Measurements from ENCODE around the gene SP4.

SP4 gene

DNA sequence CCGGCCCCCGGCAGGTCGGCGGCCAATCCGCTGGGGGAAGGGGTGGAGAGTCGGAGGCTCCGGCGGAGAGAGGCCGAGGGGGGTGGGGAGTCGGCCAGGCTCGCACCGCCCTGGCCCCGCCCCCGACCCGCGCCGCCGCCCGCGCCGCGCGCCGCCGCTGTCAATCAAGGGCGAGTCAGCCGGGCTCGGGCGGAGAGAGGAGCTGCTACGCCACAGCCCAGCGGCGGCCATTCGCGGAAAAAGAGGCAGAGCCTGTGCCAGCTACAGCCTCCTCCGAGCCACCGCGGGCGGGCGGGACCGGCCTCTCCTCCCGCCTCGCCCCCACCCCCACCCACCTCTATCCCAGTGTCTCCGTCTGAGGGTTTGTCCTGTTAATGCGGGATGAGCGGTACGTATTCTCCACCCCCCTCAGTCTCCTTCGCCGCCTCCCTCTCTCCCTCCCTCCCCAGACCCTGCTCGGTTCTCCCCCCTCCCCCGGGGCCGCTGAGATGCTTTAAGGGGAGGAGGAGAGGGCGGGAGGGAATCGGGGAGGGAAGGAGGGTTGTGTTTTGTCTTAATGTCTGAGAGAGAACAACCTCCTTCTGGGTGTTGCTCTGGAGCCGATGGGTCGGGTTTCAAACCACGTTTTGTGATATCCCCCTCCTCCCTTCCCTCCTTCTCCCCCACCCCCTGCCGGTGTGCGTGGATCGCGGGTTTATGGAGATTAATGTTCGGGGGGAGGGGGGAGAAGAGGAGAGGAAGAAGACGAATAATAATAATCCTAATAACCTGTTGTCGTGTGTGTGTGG is at the start of gene SP4:
Gene SP4 (plus strand): TSS at position 213 of the 788 bp plus-strand sequence. CDS start 169 bp downstream, at position 382.
- Histone ChIP-seq H3K4me3 (ENCODE audit: low read depth in 1 of 2, low read length in 2 of 2) (peak within 1 kb of the TSS; percentile 84 to 91), H3K36me3 (ENCODE audit: control insufficient read depth in 1 of 2, insufficient read depth in 2 of 2, low read length in 2 of 2) (no peaks in the 10 kb centered on the region), H3K9me3 (ENCODE audit: control insufficient read depth in 1 of 2, low read length in 2 of 2) (no peaks in the 10 kb centered on the region), H3K27me3 (ENCODE audit: control insufficient read depth in 1 of 2, insufficient read depth in 2 of 2, low read length in 2 of 2) (no peaks in the 10 kb centered on the region), H3K27ac (ENCODE audit: low read depth, low read length) (peak within 1 kb of the TSS; percentile 97), H3K9ac (ENCODE audit: low read depth in 1 of 2, low read length in 2 of 2) (peak within 1 kb of the TSS; percentile 67 to 80), H3K4me1 (ENCODE audit: control insufficient read depth in 1 of 2, insufficient read depth in 2 of 2, low read length in 2 of 2) (peaks cover 29 to 34% of the 10 kb centered on the region in 2 donors)

DNA sequence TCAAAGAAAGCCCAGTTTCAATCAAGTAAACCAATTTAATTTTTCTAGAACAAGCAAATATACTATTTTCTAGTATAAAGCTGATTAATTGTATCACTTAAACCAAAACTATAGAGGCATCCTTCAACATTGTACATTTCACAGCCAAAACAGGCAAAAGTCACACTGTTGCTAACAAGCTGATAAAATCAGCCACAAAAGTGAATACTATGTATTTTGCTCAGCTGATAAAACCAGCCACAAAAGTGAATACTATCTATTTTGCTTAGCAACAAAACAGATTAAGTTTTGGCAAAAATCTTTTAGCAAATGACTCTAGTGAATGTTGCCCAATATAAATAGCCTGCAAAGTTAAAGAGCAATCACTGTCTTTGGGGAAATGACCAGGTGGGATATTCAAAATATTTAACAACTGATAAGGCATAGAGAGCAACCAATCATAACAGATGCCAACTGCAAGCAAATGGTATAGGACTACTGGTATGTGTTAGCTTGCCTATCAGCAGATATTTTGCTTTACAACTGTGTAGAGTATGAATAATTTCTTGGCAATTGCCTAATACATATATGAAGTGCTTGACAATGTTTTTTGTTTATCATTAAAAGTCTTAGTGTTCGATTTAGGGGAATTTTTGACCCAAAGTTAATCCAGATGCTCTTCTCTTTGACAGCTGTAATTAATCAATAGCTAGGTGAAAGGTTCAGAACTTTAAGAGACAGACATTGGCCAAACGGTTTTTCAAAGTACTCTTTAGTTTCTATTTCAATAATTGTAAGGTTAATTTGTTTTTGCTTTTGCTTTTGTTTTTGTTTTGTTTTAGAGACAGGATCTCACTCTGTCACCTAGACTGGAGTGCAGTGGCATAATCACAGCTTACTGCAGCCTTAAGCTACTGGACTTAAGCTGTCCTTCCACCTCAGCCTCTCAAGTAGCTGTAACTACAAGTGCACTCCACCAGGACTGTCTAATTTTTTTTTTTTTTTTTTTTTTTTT is 44.4 kb upstream of the SP4 start:
- H3K27me3 ChIP-seq (ENCODE audit: control insufficient read depth in 1 of 2, insufficient read depth in 2 of 2, low read length in 2 of 2) = no peaks in the 10 kb centered on the region
- no peaks in the 10 kb centered on the region for H3K9me3 ChIP-seq (ENCODE audit: control insufficient read depth in 1 of 2, low read length in 2 of 2)
- no peaks in the 10 kb centered on the region for H3K36me3 ChIP-seq (ENCODE audit: control insufficient read depth in 1 of 2, insufficient read depth in 2 of 2, low read length in 2 of 2)
- peaks cover 0 to 8% of the 10 kb centered on the region in 2 donors for H3K4me1 ChIP-seq (ENCODE audit: control insufficient read depth in 1 of 2, insufficient read depth in 2 of 2, low read length in 2 of 2)
- H3K9ac ChIP-seq (ENCODE audit: low read depth in 1 of 2, low read length in 2 of 2) = no peak overlapping the region
- no peak overlapping the region for H3K27ac ChIP-seq (ENCODE audit: low read depth, low read length)
- no peak overlapping the region for H3K4me3 ChIP-seq (ENCODE audit: low read depth in 1 of 2, low read length in 2 of 2)

DNA sequence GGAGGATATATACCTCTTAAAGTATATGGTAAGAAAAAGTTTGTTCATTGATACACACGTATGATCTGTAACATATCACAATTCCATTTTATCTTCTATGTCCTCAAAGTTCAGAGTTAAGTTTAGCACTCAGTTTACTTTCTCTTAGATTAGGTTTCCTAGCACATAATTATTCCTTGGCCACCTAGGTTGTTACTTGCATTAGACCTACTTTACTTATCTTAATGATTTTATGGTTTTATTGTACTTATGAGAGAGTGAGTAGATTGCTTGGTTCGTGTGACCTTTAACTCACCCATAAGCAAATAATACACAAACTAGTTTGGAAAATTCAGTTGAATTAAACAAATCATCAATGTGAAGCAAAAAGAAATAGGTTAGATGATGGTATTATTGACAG is 33.9 kb upstream of the SP4 start:
- Histone ChIP-seq H3K27me3 (ENCODE audit: control insufficient read depth in 1 of 2, insufficient read depth in 2 of 2, low read length in 2 of 2) (no peaks in the 10 kb centered on the region), H3K27ac (ENCODE audit: low read depth, low read length) (no peak overlapping the region), H3K9ac (ENCODE audit: low read depth in 1 of 2, low read length in 2 of 2) (no peak overlapping the region), H3K9me3 (ENCODE audit: control insufficient read depth in 1 of 2, low read length in 2 of 2) (no peaks in the 10 kb centered on the region), H3K4me3 (ENCODE audit: low read depth in 1 of 2, low read length in 2 of 2) (no peak overlapping the region), H3K4me1 (ENCODE audit: control insufficient read depth in 1 of 2, insufficient read depth in 2 of 2, low read length in 2 of 2) (no peaks in the 10 kb centered on the region), H3K36me3 (ENCODE audit: control insufficient read depth in 1 of 2, insufficient read depth in 2 of 2, low read length in 2 of 2) (no peaks in the 10 kb centered on the region)

DNA sequence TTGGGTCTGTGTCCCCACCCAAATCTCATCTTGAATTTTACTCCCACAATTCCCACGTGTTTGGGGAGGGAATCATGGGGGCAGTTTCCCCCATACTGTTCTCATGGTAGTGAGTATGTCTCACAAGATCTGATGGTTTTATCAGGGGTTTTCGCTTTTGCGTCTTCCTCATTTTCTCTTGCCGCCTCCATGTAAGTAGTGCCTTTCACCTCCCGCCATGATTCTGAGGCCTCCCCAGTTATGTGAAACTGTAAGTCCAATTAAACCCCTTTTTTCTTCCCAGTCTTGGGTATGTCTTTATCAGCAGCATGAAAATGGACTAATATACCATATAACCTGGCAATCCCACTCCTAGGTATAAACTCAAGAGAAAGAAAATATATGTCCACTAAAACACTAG is 25.9 kb upstream of the SP4 start:
- Histone ChIP-seq H3K9me3 (ENCODE audit: control insufficient read depth in 1 of 2, low read length in 2 of 2) (no peaks in the 10 kb centered on the region), H3K9ac (ENCODE audit: low read depth in 1 of 2, low read length in 2 of 2) (no peak overlapping the region), H3K36me3 (ENCODE audit: control insufficient read depth in 1 of 2, insufficient read depth in 2 of 2, low read length in 2 of 2) (no peaks in the 10 kb centered on the region), H3K4me1 (ENCODE audit: control insufficient read depth in 1 of 2, insufficient read depth in 2 of 2, low read length in 2 of 2) (no peaks in the 10 kb centered on the region), H3K4me3 (ENCODE audit: low read depth in 1 of 2, low read length in 2 of 2) (no peak overlapping the region), H3K27ac (ENCODE audit: low read depth, low read length) (no peak overlapping the region), H3K27me3 (ENCODE audit: control insufficient read depth in 1 of 2, insufficient read depth in 2 of 2, low read length in 2 of 2) (no peaks in the 10 kb centered on the region)

DNA sequence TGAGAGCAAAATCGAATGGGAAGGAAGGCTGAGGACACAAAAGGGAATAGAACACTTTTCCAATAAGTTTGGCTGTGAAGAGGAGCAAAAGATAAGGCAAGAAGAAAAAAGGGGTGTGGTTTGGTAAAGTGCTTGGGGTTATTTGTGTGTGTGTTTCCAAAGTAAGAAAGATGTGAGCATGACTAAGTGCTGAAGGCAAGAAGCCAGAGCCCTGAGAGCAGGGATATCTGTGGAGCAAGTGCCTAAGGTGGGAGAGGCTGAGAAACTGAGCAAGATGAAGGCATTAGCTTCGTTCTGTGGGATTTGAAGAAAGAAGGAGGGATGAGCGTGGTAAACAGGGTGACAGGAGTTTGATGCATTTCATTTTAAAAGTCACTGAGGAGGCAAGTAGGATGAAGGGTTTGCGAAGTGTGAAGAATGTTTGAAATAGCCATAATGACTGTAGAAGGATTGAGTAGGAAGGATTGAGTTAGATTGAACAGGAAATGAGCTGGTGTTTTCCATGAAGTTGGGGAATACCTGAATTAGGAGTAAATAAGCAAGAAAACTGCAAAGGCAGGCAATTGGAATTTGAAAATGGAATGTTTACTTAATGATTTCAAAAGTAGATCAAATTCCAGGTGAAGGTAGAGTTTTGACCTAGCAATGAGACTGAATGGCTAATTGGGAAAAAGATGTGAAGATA is 19.9 kb upstream of the SP4 start:
- Histone ChIP-seq H3K27ac (ENCODE audit: low read depth, low read length) (no peak overlapping the region), H3K9ac (ENCODE audit: low read depth in 1 of 2, low read length in 2 of 2) (no peak overlapping the region), H3K9me3 (ENCODE audit: control insufficient read depth in 1 of 2, low read length in 2 of 2) (no peaks in the 10 kb centered on the region), H3K36me3 (ENCODE audit: control insufficient read depth in 1 of 2, insufficient read depth in 2 of 2, low read length in 2 of 2) (no peaks in the 10 kb centered on the region), H3K4me3 (ENCODE audit: low read depth in 1 of 2, low read length in 2 of 2) (no peak overlapping the region), H3K27me3 (ENCODE audit: control insufficient read depth in 1 of 2, insufficient read depth in 2 of 2, low read length in 2 of 2) (peaks cover 0 to 4% of the 10 kb centered on the region in 2 donors), H3K4me1 (ENCODE audit: control insufficient read depth in 1 of 2, insufficient read depth in 2 of 2, low read length in 2 of 2) (peaks cover 0 to 13% of the 10 kb centered on the region in 2 donors)

DNA sequence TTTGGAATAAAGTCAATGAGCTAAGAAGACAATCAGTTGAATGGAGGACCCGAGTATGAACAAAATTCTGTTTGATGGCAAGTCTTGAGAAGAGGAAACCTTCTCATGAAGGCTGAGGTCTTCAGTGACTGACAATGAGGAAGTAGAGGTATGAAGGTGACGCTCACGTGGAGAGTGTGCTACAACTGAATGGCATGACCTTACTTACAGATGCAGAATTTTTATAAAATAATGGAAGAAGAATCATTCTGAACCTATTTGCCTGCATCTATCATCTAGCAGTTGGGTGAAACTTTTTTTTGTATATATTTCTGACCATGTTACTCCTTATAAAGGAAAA is 19.4 kb upstream of the SP4 start:
- H3K9ac ChIP-seq (ENCODE audit: low read depth in 1 of 2, low read length in 2 of 2) = no peak overlapping the region
- H3K9me3 ChIP-seq (ENCODE audit: control insufficient read depth in 1 of 2, low read length in 2 of 2) = no peaks in the 10 kb centered on the region
- no peak overlapping the region for H3K4me3 ChIP-seq (ENCODE audit: low read depth in 1 of 2, low read length in 2 of 2)
- no peak overlapping the region for H3K27ac ChIP-seq (ENCODE audit: low read depth, low read length)
- H3K27me3 ChIP-seq (ENCODE audit: control insufficient read depth in 1 of 2, insufficient read depth in 2 of 2, low read length in 2 of 2) = peaks cover 0 to 4% of the 10 kb centered on the region in 2 donors
- H3K36me3 ChIP-seq (ENCODE audit: control insufficient read depth in 1 of 2, insufficient read depth in 2 of 2, low read length in 2 of 2) = no peaks in the 10 kb centered on the region
- peaks cover 0 to 13% of the 10 kb centered on the region in 2 donors for H3K4me1 ChIP-seq (ENCODE audit: control insufficient read depth in 1 of 2, insufficient read depth in 2 of 2, low read length in 2 of 2)

DNA sequence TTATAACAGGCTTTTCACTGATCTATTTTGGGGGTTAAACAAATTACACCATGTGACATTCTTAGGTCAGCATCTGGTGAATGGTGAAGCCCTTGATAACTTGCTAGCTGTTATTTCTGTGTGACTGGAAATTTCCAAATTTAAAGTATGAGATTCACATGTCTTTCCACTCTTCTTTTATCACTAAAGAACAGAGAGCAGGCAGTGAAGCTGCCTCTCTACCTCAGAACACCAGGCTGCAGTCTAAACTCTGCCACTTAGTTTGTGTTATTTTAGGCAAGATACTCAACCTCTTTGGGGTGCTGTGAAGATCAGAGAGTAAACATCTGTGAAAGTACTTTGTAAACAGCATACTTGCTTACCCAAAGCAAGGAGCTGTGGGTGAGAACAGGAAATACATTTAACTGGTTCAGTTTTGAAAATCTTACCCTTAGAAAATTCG is 15.5 kb upstream of the SP4 start:
- Histone ChIP-seq H3K4me1 (ENCODE audit: control insufficient read depth in 1 of 2, insufficient read depth in 2 of 2, low read length in 2 of 2) (peaks cover 0 to 13% of the 10 kb centered on the region in 2 donors), H3K27ac (ENCODE audit: low read depth, low read length) (no peak overlapping the region), H3K36me3 (ENCODE audit: control insufficient read depth in 1 of 2, insufficient read depth in 2 of 2, low read length in 2 of 2) (no peaks in the 10 kb centered on the region), H3K27me3 (ENCODE audit: control insufficient read depth in 1 of 2, insufficient read depth in 2 of 2, low read length in 2 of 2) (peaks cover 0 to 3% of the 10 kb centered on the region in 2 donors), H3K4me3 (ENCODE audit: low read depth in 1 of 2, low read length in 2 of 2) (no peak overlapping the region), H3K9ac (ENCODE audit: low read depth in 1 of 2, low read length in 2 of 2) (no peak overlapping the region), H3K9me3 (ENCODE audit: control insufficient read depth in 1 of 2, low read length in 2 of 2) (no peaks in the 10 kb centered on the region)

DNA sequence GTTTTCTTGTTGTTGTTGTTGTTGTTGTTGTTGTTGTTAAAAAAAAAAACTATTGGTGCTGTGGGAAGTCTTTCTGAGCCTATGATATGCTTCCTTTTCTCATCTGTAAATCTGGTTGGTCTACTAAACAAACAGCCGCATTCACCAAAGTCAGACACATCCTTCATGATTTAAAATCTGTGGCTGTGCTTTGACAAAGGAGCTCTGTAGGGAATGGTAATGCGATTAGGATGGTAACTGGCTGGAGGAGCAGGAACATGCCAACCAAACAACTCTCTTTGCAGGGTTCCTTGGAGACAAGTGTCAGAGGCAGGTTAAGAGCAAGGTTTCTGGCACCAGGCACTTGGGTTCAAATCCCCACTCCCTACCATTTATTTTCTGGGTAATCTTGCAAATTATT is 14.9 kb upstream of the SP4 start:
- H3K4me3 ChIP-seq (ENCODE audit: low read depth in 1 of 2, low read length in 2 of 2) = no peak overlapping the region
- H3K36me3 ChIP-seq (ENCODE audit: control insufficient read depth in 1 of 2, insufficient read depth in 2 of 2, low read length in 2 of 2) = no peaks in the 10 kb centered on the region
- no peaks in the 10 kb centered on the region for H3K9me3 ChIP-seq (ENCODE audit: control insufficient read depth in 1 of 2, low read length in 2 of 2)
- no peak overlapping the region for H3K9ac ChIP-seq (ENCODE audit: low read depth in 1 of 2, low read length in 2 of 2)
- peaks cover 0 to 13% of the 10 kb centered on the region in 2 donors for H3K4me1 ChIP-seq (ENCODE audit: control insufficient read depth in 1 of 2, insufficient read depth in 2 of 2, low read length in 2 of 2)
- no peaks in the 10 kb centered on the region for H3K27me3 ChIP-seq (ENCODE audit: control insufficient read depth in 1 of 2, insufficient read depth in 2 of 2, low read length in 2 of 2)
- no peak overlapping the region for H3K27ac ChIP-seq (ENCODE audit: low read depth, low read length)

DNA sequence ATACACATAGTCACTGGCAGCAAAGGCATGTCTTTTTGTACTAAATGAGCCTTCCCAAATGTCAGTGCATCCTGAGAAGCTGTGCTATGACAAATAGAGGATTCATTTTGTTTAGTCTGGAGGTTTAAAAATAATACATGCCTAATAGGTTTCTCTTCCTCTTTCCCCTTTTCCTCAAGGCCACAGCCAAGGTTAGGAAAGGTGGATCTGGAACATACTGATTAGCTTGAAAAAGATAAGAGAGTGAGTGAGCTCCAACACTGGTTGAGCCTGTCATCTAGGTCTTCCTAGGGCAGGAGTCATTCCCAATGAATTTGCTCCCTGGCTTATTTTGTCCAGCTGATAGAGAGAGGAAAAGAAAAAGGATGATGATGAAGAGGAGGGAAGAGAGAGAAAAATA is 14.4 kb upstream of the SP4 start:
- peaks cover 0 to 13% of the 10 kb centered on the region in 2 donors for H3K4me1 ChIP-seq (ENCODE audit: control insufficient read depth in 1 of 2, insufficient read depth in 2 of 2, low read length in 2 of 2)
- no peak overlapping the region for H3K9ac ChIP-seq (ENCODE audit: low read depth in 1 of 2, low read length in 2 of 2)
- H3K36me3 ChIP-seq (ENCODE audit: control insufficient read depth in 1 of 2, insufficient read depth in 2 of 2, low read length in 2 of 2) = no peaks in the 10 kb centered on the region
- no peak overlapping the region for H3K4me3 ChIP-seq (ENCODE audit: low read depth in 1 of 2, low read length in 2 of 2)
- no peak overlapping the region for H3K27ac ChIP-seq (ENCODE audit: low read depth, low read length)
- H3K9me3 ChIP-seq (ENCODE audit: control insufficient read depth in 1 of 2, low read length in 2 of 2) = no peaks in the 10 kb centered on the region
- no peaks in the 10 kb centered on the region for H3K27me3 ChIP-seq (ENCODE audit: control insufficient read depth in 1 of 2, insufficient read depth in 2 of 2, low read length in 2 of 2)

Measured in duodenal mucosa (tissue), 2 donors.